DMS79 (cell line): ENCODE data around the gene ACTN4.

ENCODE experiments used
- DNase-seq: peaks from one replicate; lab custom pipeline; 2025; lab: John Stamatoyannopoulos, UW

Gene ACTN4

GRCh38 chr19:38709671-38710415 is 62.4 kb downstream of the ACTN4 start:
- DNase-seq: no peak

- no peak for DNase-seq
These were observed 62.9 kb downstream of the ACTN4 start for GRCh38 chr19:38710416-38710702.

- no peak for DNase-seq
These were observed 63.7 kb downstream of the ACTN4 start for GRCh38 chr19:38710928-38711725.

GRCh38 chr19:38711726-38712153 is 64.3 kb downstream of the ACTN4 start:
- peak; percentile 62 for DNase-seq

- no peak for DNase-seq
These were observed 64.8 kb downstream of the ACTN4 start for GRCh38 chr19:38712161-38712748.

- DNase-seq: no peak
These were observed 65.8 kb downstream of the ACTN4 start for GRCh38 chr19:38713227-38713649.

GRCh38 chr19:38713865-38714264 is 66.4 kb downstream of the ACTN4 start:
- no peak for DNase-seq

GRCh38 chr19:38714354-38714778 is 66.9 kb downstream of the ACTN4 start:
- no peak for DNase-seq

- no peak for DNase-seq
These were observed 68.1 kb downstream of the ACTN4 start for GRCh38 chr19:38715555-38715954.

- no peak for DNase-seq
These were observed 69.6 kb downstream of the ACTN4 start for GRCh38 chr19:38717051-38717450.

GRCh38 chr19:38717855-38718254 is 70.4 kb downstream of the ACTN4 start:
- no peak for DNase-seq

- DNase-seq: no peak
These were observed 71.5 kb downstream of the ACTN4 start for GRCh38 chr19:38718747-38719543.

- DNase-seq: peak; percentile 15
These were observed 72.5 kb downstream of the ACTN4 start for GRCh38 chr19:38719761-38720558.

- no peak for DNase-seq
These were observed 73.2 kb downstream of the ACTN4 start for GRCh38 chr19:38720559-38721236.

GRCh38 chr19:38721496-38721895 is 74.0 kb downstream of the ACTN4 start:
- DNase-seq: no peak

GRCh38 chr19:38721979-38722773 is 74.7 kb downstream of the ACTN4 start:
- no peak for DNase-seq

GRCh38 chr19:38722947-38723605 is 75.6 kb downstream of the ACTN4 start:
- DNase-seq: no peak

- DNase-seq: no peak
These were observed 76.1 kb downstream of the ACTN4 start for GRCh38 chr19:38723606-38723965.
